ENCODE data around the gene KCNQ1.

Gene KCNQ1

DNA sequence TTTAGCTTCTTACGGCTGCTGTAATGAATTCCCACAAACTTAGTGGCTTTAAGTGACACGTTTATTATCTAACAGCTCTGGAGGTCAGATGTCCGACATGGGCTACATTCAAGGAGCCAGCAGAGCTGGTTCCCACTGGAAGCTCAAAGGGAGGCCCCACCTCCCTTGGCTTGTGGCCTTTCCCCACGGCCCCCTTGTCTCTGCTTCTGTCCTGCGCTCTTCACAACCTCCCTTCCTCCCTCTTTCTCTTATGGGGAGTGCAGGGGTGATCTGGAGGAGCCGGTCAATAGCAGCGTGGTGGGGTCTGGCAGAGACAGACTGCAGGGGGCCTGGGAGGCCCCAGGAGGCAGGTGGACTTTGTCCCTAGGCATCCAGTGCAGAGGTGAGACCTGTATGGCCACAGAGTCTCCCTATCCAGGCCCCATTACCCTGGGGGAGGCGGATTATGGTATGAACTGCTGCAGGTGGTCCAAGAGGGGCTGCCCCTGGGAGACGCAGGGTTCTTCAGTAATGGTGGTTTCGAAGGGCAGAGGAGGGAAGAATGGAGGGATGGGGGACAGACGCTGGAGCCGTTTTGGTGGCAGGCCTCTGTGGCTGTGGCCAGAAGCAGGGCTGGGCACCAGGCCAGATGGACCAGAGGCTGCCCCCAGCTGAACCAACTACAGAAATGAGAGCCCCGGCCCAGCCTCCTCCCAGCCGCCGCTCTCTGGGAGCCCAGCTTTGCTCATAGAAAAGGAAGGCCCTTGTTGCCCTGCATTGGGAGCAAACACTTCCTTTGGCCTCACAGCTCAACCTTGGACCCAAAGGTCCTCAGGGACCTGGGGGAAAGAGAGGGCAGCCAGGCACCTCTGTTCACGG is 285.7 kb downstream of the KCNQ1 start:
- Histone ChIP-seq H3K36me3 (ENCODE audit: insufficient read depth, low read length) (no peaks in the 10 kb centered on the region), H3K4me3 (ENCODE audit: low read length) (no peak overlapping the region), H3K9me3 (ENCODE audit: low read length) (no peaks in the 10 kb centered on the region), H3K4me1 (ENCODE audit: insufficient read depth, low read length) (peaks cover 4% of the 10 kb centered on the region), H2AFZ (ENCODE audit: low read depth, low read length) (no peak overlapping the region), H3K27me3 (ENCODE audit: insufficient read depth, low read length) (peaks cover 23% of the 10 kb centered on the region)

- Histone ChIP-seq H3K36me3 (ENCODE audit: insufficient read depth, low read length) (no peaks in the 10 kb centered on the region), H2AFZ (ENCODE audit: low read depth, low read length) (no peak overlapping the region), H3K4me3 (ENCODE audit: low read length) (no peak overlapping the region), H3K27me3 (ENCODE audit: insufficient read depth, low read length) (peaks cover 23% of the 10 kb centered on the region), H3K9me3 (ENCODE audit: low read length) (no peaks in the 10 kb centered on the region), H3K4me1 (ENCODE audit: insufficient read depth, low read length) (peaks cover 4% of the 10 kb centered on the region)
These were observed 286.6 kb downstream of the KCNQ1 start for GRCh38 chr11:2731130-2732125.

GRCh38 chr11:2732261-2732939 is 287.6 kb downstream of the KCNQ1 start:
- Histone ChIP-seq H3K27me3 (ENCODE audit: insufficient read depth, low read length) (peaks cover 16% of the 10 kb centered on the region), H3K36me3 (ENCODE audit: insufficient read depth, low read length) (no peaks in the 10 kb centered on the region), H2AFZ (ENCODE audit: low read depth, low read length) (no peak overlapping the region), H3K4me1 (ENCODE audit: insufficient read depth, low read length) (peaks cover 4% of the 10 kb centered on the region), H3K9me3 (ENCODE audit: low read length) (no peaks in the 10 kb centered on the region), H3K4me3 (ENCODE audit: low read length) (no peak overlapping the region)

DNA sequence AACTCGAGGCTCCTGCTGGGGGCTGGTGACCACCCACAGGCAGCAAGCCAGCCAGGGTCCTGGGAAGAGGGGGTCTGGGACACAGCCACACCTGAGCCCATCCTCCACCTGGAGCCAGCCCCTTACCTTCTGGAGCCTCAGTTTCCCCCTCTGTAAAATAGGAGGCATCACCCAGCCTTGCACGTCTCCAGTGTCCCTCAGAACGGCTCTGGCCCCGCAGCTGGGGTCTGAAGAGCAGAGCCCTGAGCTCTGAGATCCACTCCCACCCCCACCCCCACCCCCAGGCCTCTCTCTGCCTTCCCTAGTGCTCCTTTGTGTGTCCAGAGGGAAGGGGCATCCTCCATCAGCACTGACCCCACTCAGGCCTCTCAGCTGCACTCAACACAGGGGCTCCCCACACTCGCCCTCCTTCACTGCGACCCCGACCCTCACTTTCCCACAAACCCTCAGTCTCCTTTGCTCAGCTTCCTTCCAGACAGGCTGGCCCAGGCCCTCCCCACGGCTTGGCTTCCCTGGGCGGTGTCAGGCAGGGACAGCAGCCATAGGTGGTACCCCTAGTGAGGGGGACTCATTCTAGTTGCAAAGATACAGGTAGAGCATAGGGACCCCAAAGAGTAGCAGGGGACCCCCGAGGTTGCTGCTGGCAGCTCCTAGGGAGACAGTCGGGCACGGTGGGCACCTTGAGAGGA is 288.3 kb downstream of the KCNQ1 start:
- Histone ChIP-seq H3K9me3 (ENCODE audit: low read length) (no peaks in the 10 kb centered on the region), H3K4me1 (ENCODE audit: insufficient read depth, low read length) (peaks cover 4% of the 10 kb centered on the region), H3K36me3 (ENCODE audit: insufficient read depth, low read length) (no peaks in the 10 kb centered on the region), H3K4me3 (ENCODE audit: low read length) (no peak overlapping the region), H2AFZ (ENCODE audit: low read depth, low read length) (no peak overlapping the region), H3K27me3 (ENCODE audit: insufficient read depth, low read length) (peaks cover 9% of the 10 kb centered on the region)

DNA sequence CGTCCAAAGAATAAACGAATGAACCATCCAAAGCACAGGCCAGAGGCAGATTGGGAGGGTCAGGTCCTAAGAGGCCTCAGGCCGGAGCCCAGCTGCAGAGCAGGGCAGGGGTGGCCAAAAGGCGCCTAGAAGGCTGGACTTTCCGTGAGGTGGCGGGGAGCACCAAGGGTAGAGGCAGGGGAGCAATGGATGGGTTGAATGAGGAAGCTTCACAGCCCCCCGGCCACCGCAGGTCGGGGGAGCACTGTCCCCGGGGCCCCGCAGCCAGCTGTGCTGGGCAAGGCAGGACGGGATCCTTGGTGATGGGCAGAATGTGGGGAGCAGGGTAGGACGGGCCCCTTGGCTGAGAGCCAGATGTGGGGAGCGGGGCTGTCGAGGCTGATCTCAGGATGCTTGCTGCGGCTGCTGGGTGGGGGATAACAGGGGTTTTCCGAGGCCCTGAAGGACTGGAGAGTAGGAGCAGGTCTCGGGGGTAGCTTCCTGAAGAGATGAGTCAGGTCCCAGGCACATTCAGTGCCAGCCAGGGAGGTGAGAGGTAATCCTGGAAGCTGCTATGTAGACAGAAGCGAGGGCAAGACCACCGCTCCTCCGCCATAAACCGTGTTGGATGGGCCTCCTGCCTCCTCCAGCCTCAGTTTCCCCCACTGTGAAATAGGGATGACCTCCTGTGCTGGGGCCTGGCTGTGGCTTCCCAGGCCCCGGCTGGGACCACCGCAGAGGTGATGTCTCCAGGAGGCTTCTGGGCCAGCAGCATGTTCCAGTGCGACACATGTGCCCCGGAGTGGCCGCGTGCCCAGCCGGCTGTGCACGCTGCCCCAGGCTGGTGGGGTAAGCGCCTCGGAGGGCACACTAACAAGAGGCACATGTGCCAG is 289.6 kb downstream of the KCNQ1 start:
- H3K27me3 ChIP-seq (ENCODE audit: insufficient read depth, low read length) = peaks cover 2% of the 10 kb centered on the region
- no peaks in the 10 kb centered on the region for H3K9me3 ChIP-seq (ENCODE audit: low read length)
- H3K36me3 ChIP-seq (ENCODE audit: insufficient read depth, low read length) = no peaks in the 10 kb centered on the region
- H3K4me1 ChIP-seq (ENCODE audit: insufficient read depth, low read length) = peaks cover 4% of the 10 kb centered on the region
- H2AFZ ChIP-seq (ENCODE audit: low read depth, low read length) = no peak overlapping the region
- no peak overlapping the region for H3K4me3 ChIP-seq (ENCODE audit: low read length)

GRCh38 chr11:2735053-2735589 is 290.3 kb downstream of the KCNQ1 start:
- H2AFZ ChIP-seq (ENCODE audit: low read depth, low read length) = no peak overlapping the region

DNA sequence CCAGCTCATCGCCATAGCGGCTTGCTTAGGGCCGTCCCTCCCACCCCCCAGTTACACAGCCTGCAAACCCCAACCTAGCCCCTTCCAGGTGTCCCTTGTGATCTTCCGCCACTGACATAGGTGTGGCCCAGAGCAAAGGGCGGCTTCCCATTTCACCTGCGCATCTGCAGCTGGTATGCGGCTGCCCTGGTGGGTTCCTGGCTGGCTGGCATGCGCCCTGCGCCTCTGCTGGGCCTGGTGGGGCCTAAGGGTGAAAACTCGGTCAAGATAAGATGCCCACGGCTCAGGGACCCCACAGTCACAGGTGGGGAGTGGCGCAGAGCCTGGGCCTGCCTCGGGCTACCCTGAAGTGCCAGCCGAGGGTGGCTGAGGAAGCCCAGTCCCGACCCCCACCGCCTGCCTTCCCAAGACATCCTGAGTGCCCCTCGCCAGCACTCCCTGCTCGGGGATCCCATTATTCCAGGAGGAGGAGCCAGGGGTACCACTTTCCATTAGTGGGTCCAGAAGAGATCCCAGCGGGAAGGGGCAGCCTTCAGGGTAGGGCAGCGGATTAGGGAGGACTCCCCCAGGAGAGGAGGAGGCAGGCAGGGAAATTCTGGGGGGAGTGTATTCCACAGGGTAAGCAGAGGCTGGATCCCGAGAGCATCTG is 291.9 kb downstream of the KCNQ1 start:
- H3K36me3 ChIP-seq (ENCODE audit: insufficient read depth, low read length) = no peaks in the 10 kb centered on the region
- H3K4me1 ChIP-seq (ENCODE audit: insufficient read depth, low read length) = no peaks in the 10 kb centered on the region
- no peaks in the 10 kb centered on the region for H3K9me3 ChIP-seq (ENCODE audit: low read length)
- no peak overlapping the region for H2AFZ ChIP-seq (ENCODE audit: low read depth, low read length)
- H3K4me3 ChIP-seq (ENCODE audit: low read length) = no peak overlapping the region
- no peaks in the 10 kb centered on the region for H3K27me3 ChIP-seq (ENCODE audit: insufficient read depth, low read length)

More at GRCh38 chr11:2735053-2735589, 290.3 kb downstream of the KCNQ1 start:
- Histone ChIP-seq H3K4me3 (ENCODE audit: low read length) (no peak overlapping the region), H3K27me3 (ENCODE audit: insufficient read depth, low read length) (no peaks in the 10 kb centered on the region), H3K36me3 (ENCODE audit: insufficient read depth, low read length) (no peaks in the 10 kb centered on the region), H3K4me1 (ENCODE audit: insufficient read depth, low read length) (peaks cover 4% of the 10 kb centered on the region), H3K9me3 (ENCODE audit: low read length) (no peaks in the 10 kb centered on the region)

DNA sequence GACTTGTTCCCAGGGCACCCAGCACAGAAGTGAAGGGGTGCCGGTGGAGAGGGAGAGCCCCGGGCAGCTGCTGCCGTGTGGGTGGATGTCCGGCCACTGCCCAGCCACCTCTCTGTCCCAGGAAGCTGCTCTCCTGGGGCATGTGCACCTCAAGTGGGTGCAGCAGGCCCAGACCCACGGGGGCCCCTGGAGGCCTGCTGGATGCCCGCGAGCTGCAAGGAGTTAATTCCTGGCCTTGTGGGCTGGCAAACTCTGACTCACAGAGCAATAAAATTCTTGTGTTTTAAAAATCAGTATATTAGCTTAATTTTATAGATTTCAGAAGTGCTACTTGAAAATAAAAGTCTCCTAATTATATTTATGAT is 292.4 kb downstream of the KCNQ1 start:
- Histone ChIP-seq H3K4me3 (ENCODE audit: low read length) (no peak overlapping the region), H3K27me3 (ENCODE audit: insufficient read depth, low read length) (peaks cover under 1% of the 10 kb centered on the region), H3K36me3 (ENCODE audit: insufficient read depth, low read length) (no peaks in the 10 kb centered on the region), H3K9me3 (ENCODE audit: low read length) (no peaks in the 10 kb centered on the region), H2AFZ (ENCODE audit: low read depth, low read length) (no peak overlapping the region), H3K4me1 (ENCODE audit: insufficient read depth, low read length) (no peaks in the 10 kb centered on the region)

DNA sequence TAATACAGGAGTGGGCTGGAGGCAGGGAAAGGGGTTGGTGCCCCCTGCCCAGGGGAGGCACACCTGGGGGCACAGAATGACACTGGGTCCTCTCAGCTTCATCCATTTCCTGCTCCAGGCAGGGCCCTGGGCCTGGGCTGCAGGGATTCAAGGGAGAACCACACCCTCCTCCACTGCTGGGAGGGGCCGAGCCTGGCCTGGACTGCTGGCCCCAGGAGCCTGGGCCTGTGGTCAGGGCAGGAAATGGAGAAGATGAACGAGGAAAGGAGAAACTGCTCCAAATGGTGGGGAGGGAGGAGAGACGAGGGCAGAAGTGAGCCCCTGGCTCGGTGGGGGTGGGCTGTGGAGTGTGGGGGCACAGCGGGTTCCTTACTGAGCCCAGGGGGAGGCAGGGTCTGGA is 293.1 kb downstream of the KCNQ1 start:
- no peak overlapping the region for H2AFZ ChIP-seq (ENCODE audit: low read depth, low read length)
- no peaks in the 10 kb centered on the region for H3K9me3 ChIP-seq (ENCODE audit: low read length)
- H3K4me3 ChIP-seq (ENCODE audit: low read length) = no peak overlapping the region
- no peaks in the 10 kb centered on the region for H3K4me1 ChIP-seq (ENCODE audit: insufficient read depth, low read length)
- no peaks in the 10 kb centered on the region for H3K36me3 ChIP-seq (ENCODE audit: insufficient read depth, low read length)
- H3K27me3 ChIP-seq (ENCODE audit: insufficient read depth, low read length) = peaks cover 6% of the 10 kb centered on the region

GRCh38 chr11:2738551-2739431 is 294.0 kb downstream of the KCNQ1 start:
- Histone ChIP-seq H3K4me3 (ENCODE audit: low read length) (no peak overlapping the region), H3K9me3 (ENCODE audit: low read length) (no peaks in the 10 kb centered on the region), H3K4me1 (ENCODE audit: insufficient read depth, low read length) (no peaks in the 10 kb centered on the region), H3K36me3 (ENCODE audit: insufficient read depth, low read length) (no peaks in the 10 kb centered on the region), H3K27me3 (ENCODE audit: insufficient read depth, low read length) (peaks cover 10% of the 10 kb centered on the region), H2AFZ (ENCODE audit: low read depth, low read length) (no peak overlapping the region)
